ENCODE results near the gene FAM200A. TPM values are rescaled to one million over a fixed set of nuclear protein-coding genes. Genes with fewer than 3 reads are reported as not detected.

FAM200A gene
- total and polyA plus RNA-seq, 2 of the 13 experiments (the other 11 are each of a cell fraction or from before 2014, with no cell fraction given) = 4.7 to 6.3 TPM

- TF ChIP-seq ZNF850 (CRISPR knock-in tag; conservative IDR thresholded peaks at IDR 0.05) (no peak), ESRRA (CRISPR knock-in tag; IDR thresholded peaks at IDR 0.05; ENCODE audit: low read depth) (0 out of 2 replicates have a peak, but pooled peaks have one; percentile 33), ZNF564 (CRISPR knock-in tag; IDR thresholded peaks at IDR 0.05) (peak; percentile 62; the same call in 1 of the 2 replicates), ZNF773 (CRISPR knock-in tag; IDR thresholded peaks at IDR 0.05; ENCODE audit: borderline replicate concordance) (no peak), RBM39 (IDR thresholded peaks at IDR 0.05; ENCODE audit: low read depth, low read length, poor library complexity, severe bottlenecking) (peak; percentile 75), PHF8 (CRISPR knock-in tag; IDR thresholded peaks at IDR 0.05) (peak; percentile 79), HDAC1 (CRISPR knock-in tag; IDR thresholded peaks at IDR 0.05) (peak; percentile 94), USF2 (IDR thresholded peaks at IDR 0.05; ENCODE audit: low read depth, low read length) (no peak), USF2 (CRISPR knock-in tag; IDR thresholded peaks at IDR 0.05; ENCODE audit: borderline replicate concordance) (no peak), DRAP1 (CRISPR knock-in tag; IDR thresholded peaks at IDR 0.05) (0 out of 2 replicates have a peak, but pooled peaks have one; percentile 49), ZHX2 (IDR thresholded peaks at IDR 0.05; ENCODE audit: low read depth) (peak; percentile 78), ZHX2 (CRISPR knock-in tag; IDR thresholded peaks at IDR 0.05; ENCODE audit: borderline replicate concordance) (no peak), IRF1 (CRISPR knock-in tag; IDR thresholded peaks at IDR 0.05; ENCODE audit: low read depth) (no peak), NFE2L2 (IDR thresholded peaks at IDR 0.05; ENCODE audit: low read length) (no peak), YEATS2 (CRISPR knock-in tag; IDR thresholded peaks at IDR 0.05; ENCODE audit: borderline replicate concordance) (peak; percentile 78), TBX2 (CRISPR knock-in tag; IDR thresholded peaks at IDR 0.05; ENCODE audit: borderline replicate concordance) (peak; percentile 56), CCDC6 (CRISPR knock-in tag; IDR thresholded peaks at IDR 0.05) (no peak; the same call in 1 of the 2 replicates), ZNF569 (CRISPR knock-in tag; IDR thresholded peaks at IDR 0.05; ENCODE audit: borderline replicate concordance) (no peak), PHF5A (CRISPR knock-in tag; IDR thresholded peaks at IDR 0.05; ENCODE audit: low read depth, unreplicated experiment) (no peak), ZNF737 (CRISPR knock-in tag; IDR thresholded peaks at IDR 0.05; ENCODE audit: borderline replicate concordance) (no peak), SRY (CRISPR knock-in tag; IDR thresholded peaks at IDR 0.05) (no peak)
Observed at GRCh38 chr7:99504603-99505323, 47.2 kb downstream of the FAM200A start, which contains the start of gene ZKSCAN5 (continued).

Measured in HepG2 (cell line).